ENCODE results near the gene RSBN1L.
"Not testable (repeated sequence)": the region's sequence is repeated elsewhere in the genome, so short reads cannot be mapped to it uniquely, and the experiment has no call there.

Gene RSBN1L

DNA sequence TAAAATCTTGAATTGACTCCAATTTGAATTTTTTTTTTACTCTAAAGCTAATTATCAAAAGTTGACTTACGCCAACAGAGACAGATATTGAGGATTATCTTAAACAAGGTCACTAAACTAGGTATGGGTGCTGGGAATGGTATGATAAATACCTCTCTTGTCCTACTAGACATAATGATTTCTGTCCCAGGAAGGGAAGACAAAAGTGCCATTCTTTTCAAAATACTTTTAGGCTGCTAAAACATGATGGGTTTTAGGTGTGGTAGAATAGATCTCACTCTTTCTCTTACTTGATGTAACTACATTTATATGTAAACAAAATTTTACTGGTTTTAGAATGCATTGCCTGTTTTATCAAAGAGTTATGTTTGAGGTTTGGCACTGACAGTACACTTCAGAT lies 86.9 kb downstream of the RSBN1L start:
- H3K4me3 ChIP-seq (ENCODE audit: low read length) = no peak overlapping the region
- DNase-seq (ENCODE audit: low read depth) = no peak
- TF ChIP-seq, protein P1, sequence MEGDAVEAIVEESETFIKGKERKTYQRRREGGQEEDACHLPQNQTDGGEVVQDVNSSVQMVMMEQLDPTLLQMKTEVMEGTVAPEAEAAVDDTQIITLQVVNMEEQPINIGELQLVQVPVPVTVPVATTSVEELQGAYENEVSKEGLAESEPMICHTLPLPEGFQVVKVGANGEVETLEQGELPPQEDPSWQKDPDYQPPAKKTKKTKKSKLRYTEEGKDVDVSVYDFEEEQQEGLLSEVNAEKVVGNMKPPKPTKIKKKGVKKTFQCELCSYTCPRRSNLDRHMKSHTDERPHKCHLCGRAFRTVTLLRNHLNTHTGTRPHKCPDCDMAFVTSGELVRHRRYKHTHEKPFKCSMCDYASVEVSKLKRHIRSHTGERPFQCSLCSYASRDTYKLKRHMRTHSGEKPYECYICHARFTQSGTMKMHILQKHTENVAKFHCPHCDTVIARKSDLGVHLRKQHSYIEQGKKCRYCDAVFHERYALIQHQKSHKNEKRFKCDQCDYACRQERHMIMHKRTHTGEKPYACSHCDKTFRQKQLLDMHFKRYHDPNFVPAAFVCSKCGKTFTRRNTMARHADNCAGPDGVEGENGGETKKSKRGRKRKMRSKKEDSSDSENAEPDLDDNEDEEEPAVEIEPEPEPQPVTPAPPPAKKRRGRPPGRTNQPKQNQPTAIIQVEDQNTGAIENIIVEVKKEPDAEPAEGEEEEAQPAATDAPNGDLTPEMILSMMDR (IDR thresholded peaks at IDR 0.05; ENCODE audit: insufficient read depth, low read depth, low read length, missing control alignments) = no peak

DNA sequence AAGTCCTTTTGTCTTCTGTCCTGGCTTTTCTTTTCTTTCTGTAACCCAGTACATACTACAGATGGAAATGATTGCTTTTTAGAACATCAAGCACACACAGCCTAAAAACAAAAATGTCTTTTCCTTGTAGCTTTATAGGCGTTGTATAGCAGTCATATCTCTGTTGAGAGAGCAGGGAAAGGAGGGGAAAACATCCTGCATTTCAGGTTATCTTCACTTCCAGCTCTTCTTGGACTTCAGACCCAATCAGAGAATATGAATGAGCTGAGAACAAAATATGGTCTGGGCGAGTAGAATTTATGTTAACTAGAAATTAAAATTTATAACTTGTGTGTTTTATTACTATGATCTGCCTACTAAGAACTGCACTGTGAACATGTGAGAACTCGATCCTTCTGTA lies 87.3 kb downstream of the RSBN1L start:
- no peak overlapping the region for H3K4me3 ChIP-seq (ENCODE audit: low read length)
- TF ChIP-seq, protein P1 (IDR thresholded peaks at IDR 0.05; ENCODE audit: insufficient read depth, low read depth, low read length, missing control alignments) = no peak
- DNase-seq (ENCODE audit: low read depth) = no peak

DNA sequence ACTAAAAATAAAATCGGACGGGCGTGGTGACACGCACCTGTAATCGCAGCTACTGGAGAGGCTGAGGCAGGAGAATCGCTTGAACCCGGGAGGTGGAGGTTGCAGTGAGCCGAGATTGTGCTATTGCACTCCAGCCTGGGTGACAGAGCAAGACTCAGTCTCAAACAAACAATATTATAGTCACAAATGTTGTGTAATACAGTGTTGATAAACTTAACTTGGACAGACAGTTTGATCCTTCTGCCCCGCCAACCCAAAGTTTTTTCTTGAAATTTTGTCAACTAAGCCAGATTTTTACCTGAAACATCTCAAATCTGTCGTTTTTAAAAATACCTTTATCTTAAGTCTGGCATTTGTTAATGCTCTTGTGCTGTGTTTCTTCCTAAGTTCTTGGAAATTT lies 88.2 kb downstream of the RSBN1L start:
- DNase-seq (ENCODE audit: low read depth); H3K4me3 ChIP-seq (ENCODE audit: low read length): not testable (repeated sequence)

DNA sequence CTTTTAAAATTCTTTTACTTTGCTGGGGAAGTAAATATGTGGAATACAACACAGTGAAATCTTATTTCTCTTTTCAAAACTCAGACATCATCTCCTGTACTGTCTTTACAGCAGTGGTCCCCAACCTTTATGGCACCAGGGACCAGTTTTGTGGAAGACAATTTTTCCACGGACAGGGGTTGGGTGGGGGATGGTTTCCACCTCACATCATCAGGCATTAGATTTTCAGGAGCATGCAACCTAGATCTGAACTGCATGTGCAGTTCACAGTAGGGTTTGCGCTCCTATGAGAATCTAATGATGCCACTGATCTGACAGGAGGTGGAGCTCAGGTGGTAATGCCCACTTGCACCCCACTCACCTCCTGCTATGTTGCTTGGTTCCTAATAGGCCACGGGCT lies 89.8 kb downstream of the RSBN1L start:
- TF ChIP-seq, protein P1 (IDR thresholded peaks at IDR 0.05; ENCODE audit: insufficient read depth, low read depth, low read length, missing control alignments) = no peak

DNA sequence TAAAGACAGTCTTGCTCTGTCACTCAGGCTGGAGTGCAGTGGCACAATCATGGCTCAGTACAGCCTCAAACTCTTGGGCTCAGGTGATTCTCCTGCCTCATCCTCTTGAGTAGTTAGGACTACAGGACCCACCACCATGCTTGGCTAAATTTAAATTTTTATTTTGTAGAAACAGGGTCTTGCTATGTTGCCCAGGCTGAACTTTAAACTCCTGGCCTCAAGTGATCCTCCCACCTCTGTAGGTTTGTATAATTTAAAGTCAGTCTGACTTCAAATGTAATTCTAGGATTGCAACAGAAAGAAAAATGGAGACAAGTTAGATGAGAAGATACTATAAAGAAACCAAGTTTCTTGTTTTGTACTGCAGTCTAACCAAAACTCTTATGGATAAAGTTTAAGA lies 90.5 kb downstream of the RSBN1L start:
- no peak overlapping the region for H3K4me3 ChIP-seq (ENCODE audit: low read length)
- TF ChIP-seq, protein P1 (IDR thresholded peaks at IDR 0.05; ENCODE audit: insufficient read depth, low read depth, low read length, missing control alignments) = no peak
- no peak for DNase-seq (ENCODE audit: low read depth)

More for the DNA sequence above, 89.8 kb downstream of the RSBN1L start:
- H3K4me3 ChIP-seq (ENCODE audit: low read length) = no peak overlapping the region
- DNase-seq (ENCODE audit: low read depth) = no peak

DNA sequence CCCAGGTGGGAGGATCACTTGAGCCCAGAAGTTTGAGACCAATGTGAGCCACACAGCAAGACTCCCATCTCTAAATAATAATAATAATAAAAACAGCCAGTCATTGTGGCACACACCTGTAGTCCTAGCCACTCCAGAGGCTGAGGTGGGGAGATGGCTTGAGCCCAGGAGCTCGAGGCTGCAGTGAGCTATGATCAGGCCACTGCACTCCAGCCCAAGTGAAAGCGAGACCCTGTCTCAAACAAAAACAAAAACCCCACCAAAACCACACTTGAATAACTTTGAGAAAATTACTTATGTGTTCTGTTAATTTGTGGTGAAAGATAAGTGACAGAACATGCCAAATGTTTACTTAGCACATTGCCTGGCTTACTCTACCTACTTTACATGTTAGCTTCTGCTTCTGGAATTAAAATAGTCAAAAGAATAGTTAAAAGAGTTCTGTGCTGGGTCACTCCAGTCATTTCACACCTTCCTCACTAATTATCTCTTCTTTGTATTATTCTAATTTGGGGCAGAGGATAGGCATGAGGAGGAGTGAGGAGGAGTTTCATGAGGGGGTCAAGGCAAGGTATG lies 92.2 kb downstream of the RSBN1L start:
- no peak overlapping the region for H3K4me3 ChIP-seq (ENCODE audit: low read length)
- TF ChIP-seq, protein P1 (IDR thresholded peaks at IDR 0.05; ENCODE audit: insufficient read depth, low read depth, low read length, missing control alignments) = no peak
- DNase-seq (ENCODE audit: low read depth) = no peak

DNA sequence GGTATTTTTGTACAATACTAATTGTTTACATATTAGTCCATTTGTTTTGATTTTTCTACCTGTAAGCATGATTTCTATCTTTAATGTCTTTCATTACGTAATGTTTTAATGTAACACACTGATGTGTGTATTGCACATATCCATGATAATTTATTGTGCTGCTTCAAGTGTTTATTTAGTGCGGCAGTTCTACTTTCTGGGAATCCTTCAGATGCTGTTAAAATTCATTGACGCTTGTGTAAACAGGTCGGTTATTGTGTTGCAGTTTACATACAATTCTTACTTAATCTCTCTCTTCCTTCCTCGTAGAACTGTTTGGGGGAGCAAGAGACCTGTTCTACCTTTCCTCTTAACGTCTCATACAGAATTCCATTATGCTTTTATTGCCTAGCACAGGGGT lies 95.1 kb downstream of the RSBN1L start:
- DNase-seq (ENCODE audit: low read depth) = no peak
- no peak overlapping the region for H3K4me3 ChIP-seq (ENCODE audit: low read length)
- TF ChIP-seq, protein P1 (IDR thresholded peaks at IDR 0.05; ENCODE audit: insufficient read depth, low read depth, low read length, missing control alignments) = no peak
